ENCODE measurements around the gene MAP7D1.

The MAP7D1 gene

GRCh38 chr1:36123356-36123755, 32.6 kb upstream of the MAP7D1 start:
- no peak for TF ChIP-seq CTCF (IDR thresholded peaks at IDR 0.05)

GRCh38 chr1:36124404-36125128, 31.4 kb upstream of the MAP7D1 start:
- TF ChIP-seq CTCF (IDR thresholded peaks at IDR 0.05): no peak

GRCh38 chr1:36125129-36125991, 30.6 kb upstream of the MAP7D1 start, which contains the start of gene COL8A2:
TSS of gene COL8A2 (minus strand) at chr1:36125222. CDS start at chr1:36100242, 24,980 bp downstream.
- TF ChIP-seq CTCF (IDR thresholded peaks at IDR 0.05): no peak

- TF ChIP-seq CTCF (IDR thresholded peaks at IDR 0.05): no peak
These were observed 29.8 kb upstream of the MAP7D1 start for GRCh38 chr1:36126005-36126716.

GRCh38 chr1:36126797-36127500, 29.0 kb upstream of the MAP7D1 start:
- no peak for TF ChIP-seq CTCF (IDR thresholded peaks at IDR 0.05)

GRCh38 chr1:36128126-36128904, 27.6 kb upstream of the MAP7D1 start:
- no peak for TF ChIP-seq CTCF (IDR thresholded peaks at IDR 0.05)
